Measurements from ENCODE around the gene CADM1.
A peak's percentile ranks its signal among the peaks of the same experiment; 100 is the strongest.

CADM1 gene

GRCh38 chr11:115226556-115226955 lies 277.7 kb downstream of the CADM1 start:
- no peak for DNase-seq

- DNase-seq, result no peak
These were observed 279.7 kb downstream of the CADM1 start for GRCh38 chr11:115224551-115224950.

- no peak for DNase-seq
These were observed 281.2 kb downstream of the CADM1 start for GRCh38 chr11:115222863-115223530.

GRCh38 chr11:115222218-115222862 lies 281.9 kb downstream of the CADM1 start:
- peak; percentile 2 for DNase-seq

- DNase-seq, result no peak
These were observed 282.6 kb downstream of the CADM1 start for GRCh38 chr11:115221461-115222069.

- DNase-seq, result no peak
These were observed 283.3 kb downstream of the CADM1 start for GRCh38 chr11:115220911-115221310.

- DNase-seq, result no peak
These were observed 283.8 kb downstream of the CADM1 start for GRCh38 chr11:115220423-115220822.

- no peak for DNase-seq
These were observed 284.8 kb downstream of the CADM1 start for GRCh38 chr11:115219376-115219775.

- no peak for DNase-seq
These were observed 286.4 kb downstream of the CADM1 start for GRCh38 chr11:115217726-115218311.

- DNase-seq, result no peak
These were observed 288.3 kb downstream of the CADM1 start for GRCh38 chr11:115215694-115216617.

- DNase-seq, result no peak
These were observed 289.5 kb downstream of the CADM1 start for GRCh38 chr11:115214644-115215234.

- DNase-seq, result no peak
These were observed 291.2 kb downstream of the CADM1 start for GRCh38 chr11:115213007-115213406.

GRCh38 chr11:115208808-115209259 lies 295.4 kb downstream of the CADM1 start:
- DNase-seq, result no peak

GRCh38 chr11:115207916-115208315 lies 296.3 kb downstream of the CADM1 start:
- DNase-seq, result no peak

- DNase-seq, result no peak
These were observed 297.0 kb downstream of the CADM1 start for GRCh38 chr11:115207166-115207591.

GRCh38 chr11:115206365-115207022 lies 297.7 kb downstream of the CADM1 start:
- no peak for DNase-seq

GRCh38 chr11:115202900-115203552 lies 301.2 kb downstream of the CADM1 start:
- no peak for DNase-seq

GRCh38 chr11:115202074-115202473 lies 302.1 kb downstream of the CADM1 start:
- DNase-seq, result no peak

- no peak for DNase-seq
These were observed 303.0 kb downstream of the CADM1 start for GRCh38 chr11:115201111-115201792.

GRCh38 chr11:115199481-115200069 lies 304.6 kb downstream of the CADM1 start:
- no peak for DNase-seq

All from DMS 273 treated with DMSO at 0.1 percent for 48 hours (cell line).